ENCODE measurements around the gene PARD6B. TPM values are rescaled to one million over a fixed set of nuclear protein-coding genes. Genes with fewer than 3 reads are reported as not detected.

PARD6B gene
- total and polyA plus RNA-seq, 2 of the 13 experiments (the other 11 are each of a cell fraction or from before 2014, with no cell fraction given): 6.9 to 22.2 TPM

DNA sequence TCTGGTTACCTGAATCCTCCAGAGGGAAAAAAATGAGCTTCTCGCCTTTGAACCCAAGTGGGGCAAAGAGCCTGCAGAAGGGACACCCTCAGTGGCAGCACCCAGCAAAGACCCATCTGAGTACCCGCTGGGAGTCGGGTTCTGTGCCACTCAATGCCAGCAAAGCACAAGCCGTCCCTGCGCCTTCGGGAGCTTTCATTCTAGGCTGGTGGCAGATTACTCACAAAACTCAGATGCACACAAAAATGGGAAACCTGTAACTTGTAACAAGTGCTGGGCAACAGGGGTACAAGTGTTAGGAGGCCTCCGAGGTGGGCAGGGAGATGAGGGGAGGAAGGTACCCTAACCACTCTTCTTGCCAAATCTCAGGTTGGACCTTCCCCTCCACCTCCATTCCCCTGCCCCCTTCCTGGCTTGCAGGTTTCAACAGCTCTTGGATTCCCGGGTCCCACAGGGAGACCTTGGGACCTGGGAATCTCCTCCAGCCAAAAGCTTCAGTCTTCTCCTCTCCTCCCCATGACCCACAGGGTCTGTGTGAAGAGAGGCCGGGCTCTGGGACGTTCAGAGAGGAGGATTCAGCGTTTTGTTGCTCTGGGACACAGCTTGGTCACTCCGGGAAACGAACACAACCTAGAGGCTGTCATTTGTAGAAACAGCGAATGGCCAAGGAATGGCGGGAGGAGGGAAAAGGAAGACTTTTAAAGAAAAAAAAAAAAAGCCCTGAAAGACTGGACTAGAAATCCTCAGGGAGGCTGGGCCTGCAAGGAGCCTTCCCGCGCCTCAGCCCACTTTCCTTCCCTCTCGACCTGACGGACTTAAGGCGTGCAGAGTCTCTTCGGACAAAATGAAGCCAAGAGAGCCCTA, 1.2 kb upstream of the PARD6B start (continued):
- no peak; the same call in 1 of the 2 replicates for TF ChIP-seq KDM5A (IDR thresholded peaks at IDR 0.05; ENCODE audit: borderline replicate concordance, low read length)
- TF ChIP-seq AGO1 (IDR thresholded peaks at IDR 0.05; ENCODE audit: low read depth, low read length, poor library complexity, severe bottlenecking): no peak
- TF ChIP-seq, protein P1, sequence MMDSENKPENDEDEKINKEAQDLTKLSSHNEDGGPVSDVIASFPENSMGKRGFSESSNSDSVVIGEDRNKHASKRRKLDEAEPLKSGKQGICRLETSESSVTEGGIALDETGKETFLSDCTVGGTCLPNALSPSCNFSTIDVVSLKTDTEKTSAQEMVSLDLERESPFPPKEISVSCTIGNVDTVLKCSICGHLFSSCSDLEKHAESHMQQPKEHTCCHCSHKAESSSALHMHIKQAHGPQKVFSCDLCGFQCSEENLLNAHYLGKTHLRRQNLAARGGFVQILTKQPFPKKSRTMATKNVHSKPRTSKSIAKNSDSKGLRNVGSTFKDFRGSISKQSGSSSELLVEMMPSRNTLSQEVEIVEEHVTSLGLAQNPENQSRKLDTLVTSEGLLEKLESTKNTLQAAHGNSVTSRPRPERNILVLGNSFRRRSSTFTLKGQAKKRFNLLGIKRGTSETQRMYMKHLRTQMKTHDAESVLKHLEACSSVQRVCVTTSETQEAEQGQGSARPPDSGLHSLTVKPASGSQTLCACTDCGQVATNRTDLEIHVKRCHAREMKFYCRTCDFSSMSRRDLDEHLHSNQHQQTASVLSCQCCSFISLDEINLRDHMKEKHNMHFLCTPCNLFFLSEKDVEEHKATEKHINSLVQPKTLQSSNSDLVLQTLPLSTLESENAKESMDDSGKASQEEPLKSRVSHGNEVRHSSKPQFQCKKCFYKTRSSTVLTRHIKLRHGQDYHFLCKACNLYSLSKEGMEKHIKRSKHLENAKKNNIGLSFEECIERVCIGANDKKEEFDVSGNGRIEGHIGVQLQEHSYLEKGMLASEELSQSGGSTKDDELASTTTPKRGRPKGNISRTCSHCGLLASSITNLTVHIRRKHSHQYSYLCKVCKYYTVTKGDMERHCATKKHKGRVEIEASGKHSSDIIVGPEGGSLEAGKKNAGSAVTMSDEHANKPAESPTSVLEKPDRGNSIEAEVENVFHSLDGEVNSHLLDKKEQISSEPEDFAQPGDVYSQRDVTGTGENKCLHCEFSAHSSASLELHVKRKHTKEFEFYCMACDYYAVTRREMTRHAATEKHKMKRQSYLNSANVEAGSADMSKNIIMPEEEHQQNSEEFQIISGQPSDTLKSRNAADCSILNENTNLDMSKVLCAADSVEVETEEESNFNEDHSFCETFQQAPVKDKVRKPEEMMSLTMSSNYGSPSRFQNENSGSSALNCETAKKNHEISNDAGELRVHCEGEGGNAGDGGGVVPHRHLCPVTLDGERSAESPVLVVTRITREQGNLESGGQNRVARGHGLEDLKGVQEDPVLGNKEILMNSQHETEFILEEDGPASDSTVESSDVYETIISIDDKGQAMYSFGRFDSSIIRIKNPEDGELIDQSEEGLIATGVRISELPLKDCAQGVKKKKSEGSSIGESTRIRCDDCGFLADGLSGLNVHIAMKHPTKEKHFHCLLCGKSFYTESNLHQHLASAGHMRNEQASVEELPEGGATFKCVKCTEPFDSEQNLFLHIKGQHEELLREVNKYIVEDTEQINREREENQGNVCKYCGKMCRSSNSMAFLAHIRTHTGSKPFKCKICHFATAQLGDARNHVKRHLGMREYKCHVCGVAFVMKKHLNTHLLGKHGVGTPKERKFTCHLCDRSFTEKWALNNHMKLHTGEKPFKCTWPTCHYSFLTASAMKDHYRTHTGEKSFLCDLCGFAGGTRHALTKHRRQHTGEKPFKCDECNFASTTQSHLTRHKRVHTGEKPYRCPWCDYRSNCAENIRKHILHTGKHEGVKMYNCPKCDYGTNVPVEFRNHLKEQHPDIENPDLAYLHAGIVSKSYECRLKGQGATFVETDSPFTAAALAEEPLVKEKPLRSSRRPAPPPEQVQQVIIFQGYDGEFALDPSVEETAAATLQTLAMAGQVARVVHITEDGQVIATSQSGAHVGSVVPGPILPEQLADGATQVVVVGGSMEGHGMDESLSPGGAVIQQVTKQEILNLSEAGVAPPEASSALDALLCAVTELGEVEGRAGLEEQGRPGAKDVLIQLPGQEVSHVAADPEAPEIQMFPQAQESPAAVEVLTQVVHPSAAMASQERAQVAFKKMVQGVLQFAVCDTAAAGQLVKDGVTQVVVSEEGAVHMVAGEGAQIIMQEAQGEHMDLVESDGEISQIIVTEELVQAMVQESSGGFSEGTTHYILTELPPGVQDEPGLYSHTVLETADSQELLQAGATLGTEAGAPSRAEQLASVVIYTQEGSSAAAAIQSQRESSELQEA (CRISPR knock-in tag; IDR thresholded peaks at IDR 0.05; ENCODE audit: not compliant biosample characterization): peak; percentile 14
- TF ChIP-seq ZNF737 (CRISPR knock-in tag; IDR thresholded peaks at IDR 0.05; ENCODE audit: borderline replicate concordance): no peak
- 0 out of 2 replicates have a peak, but pooled peaks have one; percentile 30 for TF ChIP-seq PHF21A (CRISPR knock-in tag; IDR thresholded peaks at IDR 0.05)
- TF ChIP-seq MEIS1 (CRISPR knock-in tag; IDR thresholded peaks at IDR 0.05; ENCODE audit: borderline replicate concordance): peak; percentile 76; the same call in 1 of the 2 replicates
- TF ChIP-seq POLR2A (IDR thresholded peaks at IDR 0.05; ENCODE audit: insufficient read depth in 1 of 2, low read depth in 2 of 2, low read length in 2 of 2): peak in 1 of 2 experiments; percentile 3; a peak in 1 of 4 replicates
- no peak for TF ChIP-seq ZSCAN31 (CRISPR knock-in tag; IDR thresholded peaks at IDR 0.05; ENCODE audit: low read depth)
- peak; percentile 16; the same call in 1 of the 2 replicates for TF ChIP-seq HNF4G (IDR thresholded peaks at IDR 0.05; ENCODE audit: borderline replicate concordance, low read depth, low read length)
- no peak for TF ChIP-seq HNF4G (CRISPR knock-in tag; IDR thresholded peaks at IDR 0.05; ENCODE audit: borderline replicate concordance, low read depth)
- 0 out of 2 replicates have a peak, but pooled peaks have one; percentile 18 for TF ChIP-seq ZNF788 (CRISPR knock-in tag; IDR thresholded peaks at IDR 0.05; ENCODE audit: borderline replicate concordance)
- TF ChIP-seq FOXM1 (CRISPR knock-in tag; IDR thresholded peaks at IDR 0.05): no peak
- TF ChIP-seq RBFOX2 (IDR thresholded peaks at IDR 0.05; ENCODE audit: low read depth, low read length): no peak
- TF ChIP-seq EEA1 (CRISPR knock-in tag; IDR thresholded peaks at IDR 0.05; ENCODE audit: borderline replicate concordance): 0 out of 2 replicates have a peak, but pooled peaks have one; percentile 5
- no peak for TF ChIP-seq ZNF326 (CRISPR knock-in tag; IDR thresholded peaks at IDR 0.05; ENCODE audit: borderline replicate concordance)
- TF ChIP-seq ZNF572 (CRISPR knock-in tag; IDR thresholded peaks at IDR 0.05): peak; percentile 17; the same call in 1 of the 2 replicates
- TF ChIP-seq STAT6 (CRISPR knock-in tag; IDR thresholded peaks at IDR 0.05; ENCODE audit: borderline replicate concordance): 0 out of 2 replicates have a peak, but pooled peaks have one; percentile 8

Measured in HepG2 (cell line).